ENCODE results near the gene NT5C.

The NT5C gene

GRCh38 chr17:75110234-75110937 is 21.2 kb downstream of the NT5C start:
- no peak for TF ChIP-seq CTCF (IDR thresholded peaks at IDR 0.05)
- Histone ChIP-seq H3K27ac (peak overlapping the region; percentile 74 to 76), H3K4me1 (peaks cover 0 to 45% (median 24%) of the 10 kb centered on the region in 4 donors), H3K36me3 (no peaks in the 10 kb centered on the region), H3K27me3 (peaks cover 0 to 9% of the 10 kb centered on the region in 2 donors), H3K4me3 (peak overlapping the region; percentile 78 to 89), H3K9me3 (no peaks in the 10 kb centered on the region)
- DNase-seq, result no peak
- intact Hi-C loops (cut with DNase I; ENCODE audit: low total_unique reads), result loop anchor here (10.0 kb wide), 1 partner anchor 94 kb away; the partner anchor contains the start of gene NUP85

- H3K36me3 ChIP-seq, result no peaks in the 10 kb centered on the region
- peak; percentile 84 to 95 for DNase-seq
- peaks cover 0 to 38% (median 20%) of the 10 kb centered on the region in 4 donors for H3K4me1 ChIP-seq
- TF ChIP-seq CTCF (IDR thresholded peaks at IDR 0.05), result no peak
- intact Hi-C loops (cut with DNase I; ENCODE audit: low total_unique reads), result loop anchor here (10.0 kb wide), 1 partner anchor 95 kb away; the partner anchor contains the start of gene NUP85
- H3K4me3 ChIP-seq, result peak within 1 kb of the TSS; percentile 78 to 89
- H3K27me3 ChIP-seq, result peaks cover 0 to 9% of the 10 kb centered on the region in 2 donors
- H3K27ac ChIP-seq, result peak within 1 kb of the TSS; percentile 74 to 76
- H3K9me3 ChIP-seq, result no peaks in the 10 kb centered on the region
These were observed 21.9 kb downstream of the NT5C start, which contains the start of gene ARMC7 for GRCh38 chr17:75109407-75110233. TSS of gene ARMC7 (plus strand) at chr17:75109969. CDS start at chr17:75110289, 320 bp downstream.

GRCh38 chr17:75109046-75109406 is 22.5 kb downstream of the NT5C start:
- H3K27me3 ChIP-seq, result peaks cover 0 to 9% of the 10 kb centered on the region in 2 donors
- no peaks in the 10 kb centered on the region for H3K9me3 ChIP-seq
- intact Hi-C loops (cut with DNase I; ENCODE audit: low total_unique reads), result no loop called here
- DNase-seq, result no peak
- peak overlapping the region; percentile 78 to 89 for H3K4me3 ChIP-seq
- peak overlapping the region; percentile 74 to 76 for H3K27ac ChIP-seq
- TF ChIP-seq CTCF (IDR thresholded peaks at IDR 0.05), result no peak
- peaks cover 0 to under 1% (median 0%) of the 10 kb centered on the region in 3 donors for H3K36me3 ChIP-seq
- H3K4me1 ChIP-seq, result peaks cover 0 to 33% (median 17%) of the 10 kb centered on the region in 4 donors

GRCh38 chr17:75108193-75108592 is 23.3 kb downstream of the NT5C start:
- H3K36me3 ChIP-seq, result peaks cover 0 to 7% (median 0%) of the 10 kb centered on the region in 3 donors
- DNase-seq, result no peak
- H3K4me3 ChIP-seq, result no peak overlapping the region
- H3K4me1 ChIP-seq, result peaks cover 0 to 27% (median 15%) of the 10 kb centered on the region in 4 donors
- intact Hi-C loops (cut with DNase I; ENCODE audit: low total_unique reads), result no loop called here
- H3K27ac ChIP-seq, result no peak overlapping the region
- H3K27me3 ChIP-seq, result peaks cover 0 to 9% of the 10 kb centered on the region in 2 donors
- no peaks in the 10 kb centered on the region for H3K9me3 ChIP-seq
- no peak for TF ChIP-seq CTCF (IDR thresholded peaks at IDR 0.05)

- H3K9me3 ChIP-seq, result no peaks in the 10 kb centered on the region
- intact Hi-C loops (cut with DNase I; ENCODE audit: low total_unique reads), result no loop called here
- H3K4me3 ChIP-seq, result no peak overlapping the region
- H3K27me3 ChIP-seq, result peaks cover 0 to 9% of the 10 kb centered on the region in 2 donors
- DNase-seq, result peak in 1 of 2 donors; percentile 43
- H3K36me3 ChIP-seq, result peaks cover 0 to 12% (median 0%) of the 10 kb centered on the region in 3 donors
- H3K27ac ChIP-seq, result no peak overlapping the region
- TF ChIP-seq CTCF (IDR thresholded peaks at IDR 0.05), result peak; percentile 67 to 72
- peaks cover 0 to 9% (median 7%) of the 10 kb centered on the region in 4 donors for H3K4me1 ChIP-seq
These were observed 26.1 kb downstream of the NT5C start for GRCh38 chr17:75105126-75106080.
